Fibroblast of mammary gland (primary cell): Measurements from ENCODE around the gene PRSS53.

Experiments
- DNase-seq: peaks from one replicate; pipeline ENCODE4 v3.0.0-alpha.2; 2010; ENCODE audit warnings: low read depth
- H3K4me3 ChIP-seq: 2 replicates; pipeline ENCODE4 v1.5.1; 2011; ENCODE audit warnings: low read depth, mild to moderate bottlenecking, low read length, moderate library complexity; ENCODE audit not compliant: control insufficient read depth
- TF ChIP-seq, protein P1 (sequence below): conservative IDR thresholded peaks from 2 replicates; pipeline ENCODE4 v1.5.1; 2011; ENCODE audit warnings: low read depth, low read length, inconsistent platforms; ENCODE audit not compliant: control insufficient read depth, insufficient read depth

The PRSS53 gene

GRCh38 chr16:31093132-31093703 lies 4.5 kb upstream of the PRSS53 start:
- H3K4me3 ChIP-seq = peak overlapping the region; percentile 94
- TF ChIP-seq, protein P1, sequence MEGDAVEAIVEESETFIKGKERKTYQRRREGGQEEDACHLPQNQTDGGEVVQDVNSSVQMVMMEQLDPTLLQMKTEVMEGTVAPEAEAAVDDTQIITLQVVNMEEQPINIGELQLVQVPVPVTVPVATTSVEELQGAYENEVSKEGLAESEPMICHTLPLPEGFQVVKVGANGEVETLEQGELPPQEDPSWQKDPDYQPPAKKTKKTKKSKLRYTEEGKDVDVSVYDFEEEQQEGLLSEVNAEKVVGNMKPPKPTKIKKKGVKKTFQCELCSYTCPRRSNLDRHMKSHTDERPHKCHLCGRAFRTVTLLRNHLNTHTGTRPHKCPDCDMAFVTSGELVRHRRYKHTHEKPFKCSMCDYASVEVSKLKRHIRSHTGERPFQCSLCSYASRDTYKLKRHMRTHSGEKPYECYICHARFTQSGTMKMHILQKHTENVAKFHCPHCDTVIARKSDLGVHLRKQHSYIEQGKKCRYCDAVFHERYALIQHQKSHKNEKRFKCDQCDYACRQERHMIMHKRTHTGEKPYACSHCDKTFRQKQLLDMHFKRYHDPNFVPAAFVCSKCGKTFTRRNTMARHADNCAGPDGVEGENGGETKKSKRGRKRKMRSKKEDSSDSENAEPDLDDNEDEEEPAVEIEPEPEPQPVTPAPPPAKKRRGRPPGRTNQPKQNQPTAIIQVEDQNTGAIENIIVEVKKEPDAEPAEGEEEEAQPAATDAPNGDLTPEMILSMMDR = no peak
- peak; percentile 64 for DNase-seq

DNA sequence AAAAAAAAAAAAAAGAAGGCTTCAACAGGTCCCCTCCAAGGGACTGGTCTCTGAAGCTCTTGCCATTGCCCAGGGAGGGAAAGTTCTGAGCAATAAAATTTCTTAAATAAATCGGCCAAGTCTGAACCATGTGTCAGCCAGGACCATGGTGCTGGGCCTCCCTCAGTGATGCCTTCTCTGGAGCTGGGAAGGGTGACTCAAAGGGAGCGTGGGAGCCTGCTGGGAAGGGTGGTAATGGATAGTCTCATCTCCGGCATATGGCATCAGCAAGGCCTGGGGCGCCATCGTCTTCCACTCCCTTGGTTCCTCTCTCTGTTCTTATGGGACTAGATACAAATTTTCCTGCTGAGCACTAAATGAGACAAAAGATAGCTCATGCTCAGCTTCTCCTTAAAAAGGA lies 3.6 kb upstream of the PRSS53 start:
- peak; percentile 88 for DNase-seq
- TF ChIP-seq, protein P1 = no peak

DNA sequence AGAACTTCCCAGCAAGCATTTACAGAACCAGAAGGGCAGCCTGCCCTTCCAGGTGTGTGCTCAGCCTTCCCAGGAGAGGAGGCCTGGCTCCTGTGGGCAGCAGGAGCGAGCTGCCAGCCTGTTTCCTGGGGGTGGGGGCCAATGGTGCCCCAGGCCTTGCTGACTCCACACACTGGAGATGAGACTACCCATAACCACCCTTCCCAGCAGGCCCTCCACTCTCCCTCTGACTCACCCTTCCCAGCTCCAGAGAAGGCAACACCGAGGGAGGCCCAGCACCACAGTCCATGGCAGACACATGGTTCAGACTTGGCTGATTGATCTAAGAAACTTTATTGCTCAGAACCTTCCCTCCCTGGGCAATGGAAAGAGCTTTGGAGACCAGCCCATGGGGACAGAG lies 1.8 kb upstream of the PRSS53 start:
- no peak overlapping the region for H3K4me3 ChIP-seq
- TF ChIP-seq, protein P1 = no peak
- peak; percentile 71 for DNase-seq

More for the DNA sequence above, 3.6 kb upstream of the PRSS53 start:
- no peak overlapping the region for H3K4me3 ChIP-seq

DNA sequence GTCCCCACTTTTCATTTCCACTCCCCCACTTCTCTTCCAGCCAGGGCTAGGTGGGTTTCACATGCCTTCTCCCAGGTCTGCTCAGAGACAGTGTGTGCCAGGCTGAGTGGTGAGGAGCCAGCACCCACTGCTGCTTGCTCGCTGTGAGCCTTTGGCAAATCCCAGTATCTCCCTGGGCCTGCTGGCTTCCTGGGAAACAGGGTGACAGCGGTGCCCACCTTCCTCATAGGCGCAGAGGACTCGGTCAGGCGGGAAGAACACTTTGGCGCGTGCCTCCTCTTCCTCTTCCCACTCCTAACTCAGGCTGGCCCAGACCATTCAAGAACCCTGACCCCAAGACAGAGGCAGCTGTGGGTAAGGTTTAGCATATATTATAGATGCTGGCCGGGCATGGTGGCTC lies 456 bp upstream of the PRSS53 start:
- no peak overlapping the region for H3K4me3 ChIP-seq
- DNase-seq = no peak
- TF ChIP-seq, protein P1 = no peak

DNA sequence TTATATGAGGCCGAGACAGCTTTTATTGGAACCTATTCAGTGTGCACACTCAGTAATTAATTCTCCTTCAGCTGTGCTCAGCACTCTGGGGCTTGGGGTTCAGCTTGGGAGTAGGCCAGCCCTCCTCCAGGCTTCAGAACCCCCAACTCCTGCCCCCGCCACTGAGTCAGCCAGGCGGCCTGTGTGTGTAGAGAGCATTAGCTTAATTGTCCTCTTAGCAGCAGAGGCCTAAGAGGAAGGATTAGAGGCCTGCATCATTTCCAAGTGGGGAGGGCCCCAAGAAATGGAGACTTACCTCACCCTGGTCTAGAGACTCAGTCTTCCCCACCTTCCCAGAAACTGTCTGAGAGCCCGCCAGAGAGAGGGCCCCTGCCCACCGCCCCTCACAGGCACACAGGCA lies 772 bp downstream of the PRSS53 start:
- H3K4me3 ChIP-seq = no peak overlapping the region
- DNase-seq = no peak
- TF ChIP-seq, protein P1 = no peak

GRCh38 chr16:31087481-31087880 lies 1.3 kb downstream of the PRSS53 start:
- TF ChIP-seq, protein P1 = no peak
- H3K4me3 ChIP-seq = no peak overlapping the region
- DNase-seq = no peak

DNA sequence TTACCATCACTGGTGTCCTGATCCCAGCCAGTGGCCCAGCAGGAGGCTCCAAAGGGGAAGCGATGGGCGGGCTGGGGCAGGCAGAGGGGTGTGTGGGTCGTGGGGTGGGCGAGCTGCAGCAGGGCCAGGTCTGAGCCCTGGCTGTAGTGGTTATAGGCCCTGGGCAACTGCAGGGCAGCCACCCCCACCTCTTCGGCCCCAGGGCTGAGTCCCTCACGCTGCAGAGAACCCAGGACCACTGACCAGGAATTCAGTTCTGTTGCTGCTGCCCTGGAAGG lies 2.2 kb downstream of the PRSS53 start:
- no peak overlapping the region for H3K4me3 ChIP-seq
- no peak for DNase-seq
- TF ChIP-seq, protein P1 = no peak
